ENCODE measurements around the gene CBLB.

CBLB gene

DNA sequence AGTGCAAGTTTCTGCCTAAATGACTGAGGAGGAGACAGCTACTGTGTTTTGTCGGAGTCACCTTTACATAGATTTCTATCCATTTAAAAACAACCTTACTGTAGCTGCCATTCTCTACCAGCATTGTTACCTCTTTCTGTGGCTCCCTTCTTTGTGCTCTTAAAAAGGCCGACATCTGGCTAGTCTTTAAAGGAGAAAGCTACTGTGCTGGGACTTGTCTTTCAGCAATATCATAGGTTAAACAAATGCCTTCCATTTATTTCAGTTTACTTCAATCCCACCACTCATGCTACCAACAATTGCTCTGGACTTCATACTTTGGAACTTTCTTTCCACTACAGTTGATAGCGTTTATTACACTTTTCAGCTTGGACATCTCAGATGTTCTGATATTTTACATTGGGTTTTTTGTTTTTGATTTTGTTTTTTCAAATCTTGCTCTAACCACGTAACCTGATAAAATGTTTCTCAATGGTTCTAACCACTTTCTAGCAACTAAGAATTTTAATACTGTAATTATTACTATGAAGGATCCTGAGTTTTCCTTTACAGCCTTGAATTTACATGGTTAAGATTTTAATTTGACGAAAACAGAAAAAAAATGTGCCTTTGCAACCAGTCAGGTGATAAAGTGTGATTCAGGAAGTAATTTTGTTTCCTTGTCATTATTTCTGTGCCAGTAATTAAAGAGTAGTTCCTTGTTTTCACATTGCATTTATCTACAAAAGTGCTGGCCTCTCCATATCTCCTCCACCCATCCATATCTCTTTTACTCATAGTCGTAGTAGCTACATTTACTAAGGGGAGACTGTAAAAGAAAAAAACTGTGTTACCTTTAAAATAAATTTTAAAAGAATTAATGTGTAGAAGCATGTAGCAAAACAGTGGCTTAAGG is 1.3 kb upstream of the CBLB start:
- DNase-seq, result no peak

DNA sequence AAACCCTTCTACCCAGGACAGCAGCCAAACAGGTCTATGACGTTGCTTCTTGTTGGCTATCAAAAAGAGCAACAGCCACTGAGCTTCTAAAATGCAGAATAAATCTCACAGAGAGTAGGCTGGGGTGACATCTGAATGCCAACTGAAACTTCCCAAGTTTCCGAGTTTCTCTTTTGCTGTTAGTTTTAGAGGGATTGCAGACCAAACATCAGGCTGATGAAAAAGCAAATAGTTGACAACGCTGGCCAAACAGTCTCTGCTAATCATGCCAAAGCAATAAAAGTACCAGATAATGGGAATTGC is 670 bp upstream of the CBLB start:
- DNase-seq, result no peak

DNA sequence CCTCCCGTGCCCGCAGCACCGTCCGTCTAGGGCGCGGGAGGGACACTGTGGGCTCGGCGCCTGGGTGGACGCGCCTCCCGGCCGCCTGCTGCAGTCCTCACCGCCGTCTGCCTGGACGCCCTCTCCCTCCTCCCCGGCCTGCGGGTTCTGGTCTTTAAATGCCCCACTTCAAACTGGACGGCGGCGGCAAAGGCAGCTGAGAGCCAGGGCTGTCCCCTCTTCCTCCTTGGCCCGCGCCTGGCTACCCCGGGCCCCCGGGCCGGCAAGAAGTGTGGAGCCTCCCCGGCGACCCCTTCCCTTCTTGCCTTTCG is 426 bp downstream of the CBLB start:
- no peak for DNase-seq

DNA sequence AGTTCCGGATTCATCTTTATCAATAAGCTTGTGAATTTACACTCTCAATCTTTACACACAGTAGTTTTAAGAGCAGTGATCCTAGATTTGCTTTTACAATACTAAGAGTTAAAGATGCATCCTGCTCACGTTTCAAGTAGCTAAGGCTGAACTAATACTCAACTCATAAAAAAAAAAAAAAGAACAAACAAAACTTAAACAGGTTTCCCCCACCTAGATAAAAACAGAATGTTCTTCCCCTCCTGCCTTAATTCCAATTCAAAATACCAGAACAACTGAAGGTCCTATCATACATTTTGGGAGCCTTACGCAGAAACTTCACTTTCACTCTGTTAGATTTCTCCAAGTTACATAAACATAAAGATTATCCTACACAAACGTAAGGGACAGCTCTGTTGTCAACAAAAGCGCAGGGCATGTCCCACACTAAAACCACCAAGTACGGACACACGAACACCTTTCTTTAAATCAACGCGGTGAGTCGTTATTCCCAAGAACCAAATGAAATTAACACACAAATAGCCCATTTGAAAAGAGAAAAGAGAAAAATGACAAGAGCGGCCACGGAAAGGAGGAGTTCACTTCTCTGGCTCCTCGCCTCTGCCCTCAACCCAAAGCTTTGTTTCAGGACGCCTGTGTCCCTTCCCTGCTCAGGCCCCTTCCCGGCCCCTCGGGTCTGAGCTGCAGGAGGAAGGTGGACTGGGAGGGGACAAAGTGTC is 941 bp downstream of the CBLB start:
- DNase-seq, result peak; percentile 33

DNA sequence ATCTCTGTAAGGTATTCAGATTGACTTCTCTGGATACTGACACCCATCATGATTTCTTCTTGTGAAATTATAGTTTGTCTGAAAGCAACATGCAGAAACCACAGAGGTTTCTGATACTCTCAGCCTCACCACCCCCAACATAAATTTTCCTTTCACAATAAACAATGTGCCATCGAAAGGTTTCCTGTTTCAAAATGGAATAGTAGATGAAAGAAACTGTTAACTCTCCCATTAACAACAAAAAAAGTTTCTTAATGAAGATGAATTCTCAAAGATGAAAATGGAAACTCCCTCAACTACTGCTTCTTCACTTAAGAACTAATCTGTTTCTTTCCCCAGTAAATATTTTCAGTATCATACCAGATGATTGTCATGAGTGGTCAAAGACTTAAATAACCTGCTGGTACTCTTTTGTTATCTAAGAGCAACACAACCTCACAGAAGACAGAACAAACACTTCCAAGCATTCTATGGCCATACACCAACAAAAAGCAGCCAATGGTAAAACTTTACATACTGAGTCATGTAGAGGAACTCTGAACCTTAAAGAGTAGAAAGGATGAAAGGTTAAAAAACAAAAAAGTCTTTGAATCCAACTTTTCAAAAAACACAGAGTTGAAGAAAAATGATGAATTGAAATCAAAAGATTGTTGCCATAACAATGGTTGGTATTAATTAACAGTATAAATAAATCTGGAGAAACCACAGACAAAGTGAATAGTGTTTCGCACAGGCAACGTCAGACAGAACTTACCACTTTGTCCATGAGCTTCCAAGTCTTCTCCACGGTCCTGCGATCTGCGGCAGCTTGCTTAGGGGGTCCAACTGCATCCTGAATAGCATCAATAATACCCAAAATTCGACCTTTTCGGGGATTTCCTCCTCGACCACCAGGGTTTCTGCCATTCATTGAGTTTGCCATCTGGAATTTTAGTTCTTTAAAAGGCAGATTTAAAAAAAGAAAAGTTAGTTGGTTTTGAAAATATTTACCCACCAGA is 1.9 kb downstream of the CBLB start:
- DNase-seq, result peak; percentile 55

DNA sequence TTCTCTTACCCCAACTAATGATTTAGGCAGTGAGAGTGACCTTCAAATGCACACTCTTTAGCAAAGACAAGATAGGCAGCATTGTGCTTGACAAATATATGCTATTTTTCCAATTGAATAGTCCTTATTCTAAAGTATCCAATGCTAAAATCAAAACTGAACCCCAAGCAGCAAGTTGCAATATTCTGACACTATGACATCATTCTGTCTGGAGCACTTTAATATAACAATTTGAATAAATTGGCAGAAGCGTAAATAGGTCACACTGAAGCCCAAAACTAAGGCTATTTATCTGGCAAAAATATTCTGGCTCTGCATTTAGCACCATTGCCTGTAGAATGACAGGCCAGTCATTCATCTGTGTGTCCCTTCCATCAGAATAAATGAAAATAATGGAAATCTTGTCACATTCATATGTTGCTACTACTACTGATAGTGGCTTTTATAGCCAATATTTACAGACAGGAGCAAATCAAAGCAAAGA is 2.9 kb downstream of the CBLB start:
- no peak for DNase-seq

DNA sequence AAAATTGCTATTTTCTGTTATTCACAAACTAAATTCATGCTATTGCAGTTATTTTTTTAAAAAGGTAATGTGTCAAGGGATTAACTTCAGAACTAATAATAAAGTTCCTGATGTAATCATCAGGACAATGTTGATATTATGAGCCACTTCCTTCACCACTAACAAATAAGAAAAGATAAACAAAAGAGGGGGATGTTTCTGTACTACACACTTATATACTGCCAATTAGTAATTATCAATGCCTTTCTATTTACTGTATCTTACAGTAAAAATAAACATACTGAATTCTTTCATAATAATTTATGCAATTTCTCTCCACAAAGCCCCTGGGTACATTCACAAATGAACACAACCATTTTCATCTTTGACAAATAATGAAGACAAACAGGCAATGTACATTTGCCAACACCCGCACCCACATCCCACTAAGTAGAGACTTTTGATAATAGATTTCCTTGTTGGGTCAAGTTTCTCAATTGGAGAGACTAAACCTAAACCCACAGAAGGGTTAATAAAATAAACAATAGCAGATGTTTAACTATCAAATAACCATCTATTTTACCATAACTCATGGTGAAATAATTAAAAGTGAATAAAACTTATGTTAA is 3.7 kb downstream of the CBLB start:
- DNase-seq, result no peak

DNA sequence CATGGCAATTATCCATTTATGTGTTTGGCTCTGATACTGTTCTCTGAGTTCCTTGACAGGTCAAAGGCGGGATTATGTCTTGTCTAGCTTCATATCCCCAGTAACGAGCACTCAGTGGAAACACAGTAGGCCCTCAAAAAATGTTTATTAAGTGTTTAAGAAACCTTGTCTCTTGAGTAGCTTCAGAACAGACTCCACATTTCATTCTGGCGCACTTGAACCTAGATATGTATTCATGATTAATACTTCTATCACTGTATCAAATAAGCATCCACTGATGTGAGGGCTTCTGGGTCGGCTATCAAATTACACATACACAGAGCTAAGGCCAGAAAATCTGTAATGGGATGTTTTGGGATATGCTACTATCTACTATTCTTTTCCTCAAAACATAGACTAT is 4.6 kb downstream of the CBLB start:
- DNase-seq, result no peak

DNA sequence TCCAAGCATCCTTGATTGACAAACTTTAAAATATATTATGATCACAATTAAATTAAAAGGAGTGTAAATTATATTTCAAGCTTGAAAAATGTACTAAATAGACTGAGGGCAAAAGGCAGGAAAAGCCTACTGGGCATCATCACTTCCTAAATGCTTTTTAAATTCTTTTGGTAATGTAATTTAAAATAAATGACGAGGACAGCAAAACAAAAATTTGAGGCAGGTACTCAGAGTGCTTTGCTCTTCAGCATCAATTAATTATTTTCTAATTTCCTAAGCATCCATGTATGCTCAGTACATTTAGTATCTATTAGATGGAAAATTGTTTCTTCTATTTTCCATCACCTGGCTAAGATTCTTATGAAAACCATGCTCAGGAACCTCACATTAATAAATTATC is 5.2 kb downstream of the CBLB start:
- no peak for DNase-seq

DNA sequence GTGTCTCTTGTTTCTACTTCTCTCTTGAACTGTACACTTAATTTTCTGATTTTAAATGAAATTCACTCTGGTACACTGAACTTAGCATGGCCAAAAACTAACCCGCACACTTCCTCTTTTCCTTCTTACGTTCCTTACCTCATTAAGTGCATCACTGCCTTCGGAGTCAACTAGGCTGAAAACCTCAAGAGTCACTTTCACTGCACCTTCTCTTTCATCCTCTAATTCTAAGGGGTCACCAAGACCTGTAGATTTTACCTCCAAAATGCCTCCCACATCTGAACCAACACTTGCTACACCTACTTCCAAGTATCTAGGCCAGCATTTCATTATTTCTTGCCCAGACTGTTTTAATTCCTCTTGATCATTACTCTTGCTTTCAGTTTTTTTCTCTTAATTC is 6.6 kb downstream of the CBLB start:
- no peak for DNase-seq

DNA sequence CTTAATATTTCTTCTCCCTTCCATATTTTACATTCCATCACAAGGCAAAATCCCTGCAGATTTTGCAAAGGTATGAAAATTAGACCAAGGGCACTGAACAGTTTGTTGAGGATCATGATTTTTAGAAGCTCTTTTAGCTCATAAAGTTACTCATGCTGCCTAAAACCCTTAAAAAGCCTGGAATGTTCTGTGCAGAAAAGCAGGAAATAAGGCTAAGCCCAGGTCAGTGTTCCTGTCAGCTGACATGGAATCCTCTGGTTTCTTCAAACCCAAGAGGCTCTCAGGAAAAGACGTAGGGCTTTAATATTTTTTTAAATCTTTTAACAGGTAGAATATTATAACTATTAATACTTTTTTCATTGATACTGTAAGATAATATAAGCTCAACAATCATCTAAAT is 8.2 kb downstream of the CBLB start:
- DNase-seq, result no peak

DNA sequence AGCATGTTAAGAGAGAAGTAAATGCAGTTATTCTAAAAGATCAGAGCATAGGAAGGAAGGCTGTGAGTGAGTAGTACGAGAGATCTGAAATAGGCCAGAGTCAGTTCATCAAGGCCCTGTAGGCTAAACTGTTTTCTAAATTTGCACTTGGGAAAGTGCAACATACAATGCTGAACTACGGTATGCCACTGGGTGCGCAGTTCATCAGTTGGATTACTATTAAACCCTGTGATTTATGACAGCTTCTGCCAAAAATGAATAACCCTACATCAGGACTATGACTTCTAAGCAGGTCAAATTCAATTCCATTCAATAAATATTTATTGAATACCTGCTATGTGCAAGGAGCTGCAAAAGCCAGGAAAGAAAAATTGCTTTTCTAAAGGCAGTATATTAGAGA is 10.8 kb downstream of the CBLB start:
- DNase-seq, result no peak

DNA sequence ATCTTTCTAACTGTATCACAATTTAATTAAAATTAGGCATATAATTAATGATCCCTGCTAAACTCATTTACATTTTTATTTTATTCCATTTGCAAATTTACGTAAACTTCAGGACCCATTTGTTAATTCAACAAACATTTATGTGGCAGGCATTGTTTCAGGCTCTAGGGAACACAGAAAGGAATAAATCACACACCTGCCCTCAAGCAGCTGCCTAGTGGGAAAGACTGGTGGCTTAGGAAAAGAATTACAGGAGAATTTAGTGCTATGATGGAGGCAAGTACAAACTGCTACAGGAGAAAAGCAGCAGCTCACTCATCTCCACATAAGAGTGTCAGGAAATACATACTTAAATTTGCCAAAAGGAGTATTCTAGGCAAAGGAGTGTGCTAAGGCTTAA is 11.2 kb downstream of the CBLB start:
- no peak for DNase-seq

DNA sequence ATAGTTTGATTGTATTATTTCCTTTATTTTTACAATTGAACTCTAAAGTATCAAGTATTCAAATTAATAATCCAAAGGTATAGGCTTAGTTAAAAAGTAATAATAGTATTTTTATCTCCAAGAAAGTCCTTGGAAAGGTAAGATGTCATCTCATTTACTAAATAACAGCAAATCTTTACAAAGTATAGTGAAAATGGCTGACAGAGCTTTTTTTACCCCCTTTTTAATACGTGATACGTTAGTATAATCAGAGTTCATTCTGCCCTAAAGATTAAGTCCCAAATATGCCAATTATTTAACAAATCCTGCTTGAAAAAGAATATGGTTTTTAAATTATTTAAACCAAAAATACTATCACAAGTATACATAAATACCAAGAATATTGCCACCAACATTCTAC is 12.2 kb downstream of the CBLB start:
- no peak for DNase-seq

DNA sequence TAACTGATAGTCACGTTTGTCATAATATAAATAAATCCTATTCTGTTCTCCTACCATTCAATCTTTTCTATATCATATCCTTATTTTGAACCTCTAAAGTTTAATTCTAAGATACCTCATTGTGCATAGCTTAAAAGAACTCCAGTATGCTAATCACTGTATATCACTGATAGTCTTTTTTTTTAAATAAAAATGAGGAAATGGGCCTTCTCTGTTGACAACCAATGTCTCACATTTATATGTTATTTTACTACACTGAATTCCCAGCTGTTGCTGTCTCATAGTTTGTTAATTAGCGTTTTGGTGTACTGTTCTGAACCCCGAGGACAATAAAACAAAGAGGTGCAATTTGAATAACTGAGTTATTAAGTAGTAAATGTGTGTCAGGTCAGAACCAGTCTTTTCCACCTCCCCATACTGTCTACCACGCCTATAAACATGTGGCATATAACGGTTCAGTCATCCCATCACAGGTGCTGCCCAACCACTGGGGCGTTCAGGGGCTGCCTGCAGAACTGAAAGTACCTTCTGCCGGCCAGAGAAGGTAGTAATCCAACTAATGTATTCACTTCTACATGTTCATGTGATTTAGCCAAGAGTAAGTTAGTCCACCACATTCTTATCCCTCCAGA is 14.9 kb downstream of the CBLB start:
- peak; percentile 36 for DNase-seq

DNA sequence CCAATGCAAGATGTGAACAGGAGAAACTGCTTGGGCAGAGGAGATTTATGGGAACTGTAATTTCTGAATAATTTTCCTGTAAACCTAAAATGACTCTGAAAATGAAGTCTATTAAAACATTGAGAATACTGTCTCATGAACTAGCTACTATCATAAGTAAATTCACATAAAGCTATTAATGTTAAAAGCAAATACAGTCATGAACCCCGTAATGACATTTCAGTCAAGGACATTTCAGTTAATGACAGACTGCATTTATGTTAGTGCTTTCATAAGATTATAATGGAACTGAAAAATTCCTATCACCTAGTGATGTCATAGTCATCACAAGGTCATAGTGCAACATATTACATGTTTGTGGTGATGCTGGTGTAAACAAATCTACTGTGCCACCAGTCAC is 17.2 kb downstream of the CBLB start:
- DNase-seq, result no peak

DNA sequence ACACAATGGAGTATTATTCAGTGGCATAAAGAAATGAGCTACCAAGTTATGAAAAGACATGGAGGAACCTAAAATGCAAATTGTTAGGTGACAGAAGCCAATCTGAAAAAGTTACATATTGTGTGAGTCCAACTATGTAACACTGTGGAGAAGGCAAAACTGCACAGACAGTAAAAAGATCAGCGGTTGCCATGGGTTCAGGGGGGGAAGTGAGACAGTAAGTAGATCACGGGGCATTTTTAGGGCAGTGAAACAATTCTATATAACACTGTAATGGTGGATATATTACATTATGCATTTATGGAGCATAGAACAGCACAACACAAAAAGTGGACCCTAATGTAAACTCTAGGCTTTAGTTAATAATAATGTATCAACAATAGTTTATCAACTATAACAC is 17.6 kb downstream of the CBLB start:
- no peak for DNase-seq

DNA sequence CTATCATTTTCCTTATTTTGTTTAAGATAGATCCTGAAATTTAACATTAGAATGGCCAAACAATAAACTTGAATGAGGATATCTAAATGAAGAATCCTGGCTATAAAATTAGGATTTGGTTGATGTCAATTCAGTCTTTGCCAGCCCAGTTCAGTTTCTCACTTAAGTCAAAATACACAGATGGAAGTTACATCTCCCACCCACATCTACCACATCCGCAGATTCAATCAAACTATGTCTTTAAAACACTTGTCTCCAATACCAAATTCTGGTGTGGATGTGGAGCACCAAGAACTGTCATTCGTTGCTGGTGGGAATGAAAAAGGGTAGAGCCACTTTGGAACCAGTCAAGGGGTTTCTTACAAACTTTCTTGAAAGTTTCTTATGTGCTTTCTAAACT is 18.2 kb downstream of the CBLB start:
- no peak for DNase-seq

DNA sequence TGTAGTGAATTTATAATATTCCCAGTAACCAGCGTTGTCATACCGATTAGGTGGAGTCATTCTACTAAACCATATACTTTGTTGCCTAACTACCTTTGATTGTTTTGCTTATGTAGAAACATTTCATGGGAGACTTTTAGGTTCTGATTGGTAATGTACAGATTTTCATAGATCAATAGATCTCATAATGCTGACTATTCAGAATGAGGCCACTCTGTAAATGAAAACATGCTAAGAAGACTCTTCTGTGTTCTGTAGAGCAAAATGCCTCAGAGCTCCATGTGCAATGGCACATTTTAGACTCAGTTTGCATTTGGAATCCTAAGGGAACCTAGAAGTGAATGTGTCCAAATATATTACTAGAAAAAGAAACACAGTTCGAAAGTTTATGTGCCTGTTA is 20.0 kb downstream of the CBLB start:
- no peak for DNase-seq

DNA sequence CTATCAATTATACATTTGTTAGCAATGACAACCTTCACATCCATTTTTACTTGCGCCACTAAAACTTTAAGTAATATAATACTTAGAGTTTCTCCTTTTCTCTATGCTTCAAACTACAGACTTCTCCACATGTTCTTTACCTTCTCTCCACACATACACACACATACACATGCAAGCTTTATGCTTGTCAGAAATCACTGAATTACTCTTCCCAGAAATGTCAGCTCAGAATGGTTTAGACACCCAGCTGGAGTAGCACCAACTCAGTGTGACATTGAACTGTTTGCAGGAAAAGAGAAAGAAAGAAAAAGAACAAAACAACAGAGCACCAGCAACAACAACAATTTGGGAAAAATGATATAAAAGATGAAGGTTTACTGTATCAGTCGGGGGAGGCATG is 20.9 kb downstream of the CBLB start:
- DNase-seq, result no peak

DNA sequence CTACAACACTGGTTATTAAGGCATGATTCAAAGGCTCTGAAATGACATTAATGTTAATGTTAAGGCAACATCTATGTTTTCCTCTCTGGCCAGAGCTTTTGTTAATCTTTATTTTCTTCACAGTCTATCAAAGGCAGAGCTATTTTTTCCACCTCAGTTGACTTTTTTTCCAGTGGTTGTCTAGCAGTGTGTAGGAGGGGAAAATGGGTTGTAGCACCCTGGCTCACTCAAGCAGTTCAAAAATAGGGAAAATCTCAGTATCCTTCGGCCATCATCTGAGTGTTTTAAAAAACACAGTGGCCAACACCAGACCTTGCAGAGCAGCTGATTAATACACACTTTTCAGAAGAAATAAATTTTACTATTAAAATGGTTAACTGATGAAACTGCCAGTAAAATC is 21.4 kb downstream of the CBLB start:
- DNase-seq, result no peak

DNA sequence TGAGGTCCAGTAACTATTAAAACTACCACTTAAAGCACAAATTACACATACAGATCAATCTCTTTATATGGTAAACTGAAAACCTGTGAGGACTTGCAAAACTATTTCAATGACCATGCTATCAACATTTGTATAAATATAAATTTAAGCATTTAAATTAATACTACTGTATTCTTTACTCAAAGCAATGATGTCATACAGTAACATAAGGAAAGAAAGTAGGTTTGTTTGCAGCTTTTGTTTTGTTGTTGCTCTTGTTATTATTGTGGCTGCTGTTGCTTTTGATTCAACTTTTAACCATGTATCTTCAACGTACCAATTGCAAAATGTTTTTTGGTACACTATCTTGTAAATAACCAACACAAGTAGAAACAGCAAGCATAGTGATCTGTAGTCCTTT is 22.0 kb downstream of the CBLB start:
- no peak for DNase-seq

DNA sequence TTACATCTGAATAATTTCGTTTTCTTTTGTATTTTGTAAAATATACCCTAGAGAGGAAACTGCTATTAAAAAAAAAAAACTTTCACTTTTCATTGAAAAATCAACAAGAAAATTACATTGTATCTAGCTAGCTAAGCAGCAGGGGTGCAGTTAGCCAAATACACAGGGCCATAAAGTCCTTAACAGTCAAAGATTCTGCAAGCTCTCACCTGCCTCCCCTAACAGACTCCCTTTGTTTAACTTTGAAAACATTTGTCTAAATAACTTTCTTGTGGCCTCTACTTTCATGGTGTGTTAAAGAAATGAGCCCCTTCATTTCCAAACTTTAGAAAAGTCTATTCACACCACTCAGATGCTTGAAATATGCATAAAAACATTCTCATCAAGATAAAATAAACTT is 23.3 kb downstream of the CBLB start:
- DNase-seq, result no peak

Measured in CD4-positive, alpha-beta T cell treated with Interleukin-10 for 1 hour (primary cell).